ENCODE data around the gene RHOH.

The RHOH gene

DNA sequence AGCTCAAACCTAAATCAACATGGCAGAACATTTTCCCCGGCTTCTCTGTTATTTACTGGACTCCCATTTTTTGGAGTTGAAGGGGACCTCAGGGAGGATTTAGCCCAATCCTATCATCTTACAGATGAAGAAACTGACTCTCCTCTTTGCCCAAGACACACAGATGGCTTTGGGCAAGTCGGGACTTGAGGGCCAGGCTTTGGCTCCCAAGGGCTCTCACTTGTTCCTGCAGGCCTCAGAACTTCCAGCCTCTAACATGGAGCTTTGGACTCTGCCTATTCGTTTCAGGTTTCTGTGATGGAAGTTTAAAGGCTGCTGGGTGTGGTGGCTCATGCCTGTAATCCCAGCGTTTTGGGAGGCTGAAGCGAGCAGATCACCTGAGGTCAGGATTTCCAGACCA lies 59.5 kb downstream of the RHOH start:
- Histone ChIP-seq H3K27ac (ENCODE audit: low read depth, low read length, poor library complexity, severe bottlenecking) (peak overlapping the region; percentile 75), H3K36me3 (ENCODE audit: insufficient read depth, low read length) (no peaks in the 10 kb centered on the region), H3K27me3 (ENCODE audit: insufficient read depth, low read length) (no peaks in the 10 kb centered on the region), H3F3A (ENCODE audit: insufficient read depth, low read length) (peaks cover 7% of the 10 kb centered on the region; the same call in 1 of the 2 replicates), H2AFZ (ENCODE audit: low read length) (no peak overlapping the region), H3K9me3 (ENCODE audit: low read length) (no peaks in the 10 kb centered on the region), H3K79me2 (ENCODE audit: insufficient read depth, low read length) (no peaks in the 10 kb centered on the region), H4K20me1 (ENCODE audit: insufficient read depth, low read length) (no peaks in the 10 kb centered on the region), H3K9me2 (ENCODE audit: low read depth, low read length) (no peaks in the 10 kb centered on the region), H3K4me2 (ENCODE audit: low read length) (no peak overlapping the region), H3K4me3 (ENCODE audit: low read depth, low read length, poor library complexity, severe bottlenecking) (no peak overlapping the region), H3K4me1 (ENCODE audit: insufficient read depth, low read length, severe bottlenecking) (peaks cover 62% of the 10 kb centered on the region), H3K9ac (ENCODE audit: low read length) (no peak overlapping the region)
- TF ChIP-seq EZH2 (IDR thresholded peaks at IDR 0.05; ENCODE audit: borderline replicate concordance, low read length), result no peak
- TF ChIP-seq, protein P1, sequence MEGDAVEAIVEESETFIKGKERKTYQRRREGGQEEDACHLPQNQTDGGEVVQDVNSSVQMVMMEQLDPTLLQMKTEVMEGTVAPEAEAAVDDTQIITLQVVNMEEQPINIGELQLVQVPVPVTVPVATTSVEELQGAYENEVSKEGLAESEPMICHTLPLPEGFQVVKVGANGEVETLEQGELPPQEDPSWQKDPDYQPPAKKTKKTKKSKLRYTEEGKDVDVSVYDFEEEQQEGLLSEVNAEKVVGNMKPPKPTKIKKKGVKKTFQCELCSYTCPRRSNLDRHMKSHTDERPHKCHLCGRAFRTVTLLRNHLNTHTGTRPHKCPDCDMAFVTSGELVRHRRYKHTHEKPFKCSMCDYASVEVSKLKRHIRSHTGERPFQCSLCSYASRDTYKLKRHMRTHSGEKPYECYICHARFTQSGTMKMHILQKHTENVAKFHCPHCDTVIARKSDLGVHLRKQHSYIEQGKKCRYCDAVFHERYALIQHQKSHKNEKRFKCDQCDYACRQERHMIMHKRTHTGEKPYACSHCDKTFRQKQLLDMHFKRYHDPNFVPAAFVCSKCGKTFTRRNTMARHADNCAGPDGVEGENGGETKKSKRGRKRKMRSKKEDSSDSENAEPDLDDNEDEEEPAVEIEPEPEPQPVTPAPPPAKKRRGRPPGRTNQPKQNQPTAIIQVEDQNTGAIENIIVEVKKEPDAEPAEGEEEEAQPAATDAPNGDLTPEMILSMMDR (IDR thresholded peaks at IDR 0.05; ENCODE audit: low read length), result no peak

DNA sequence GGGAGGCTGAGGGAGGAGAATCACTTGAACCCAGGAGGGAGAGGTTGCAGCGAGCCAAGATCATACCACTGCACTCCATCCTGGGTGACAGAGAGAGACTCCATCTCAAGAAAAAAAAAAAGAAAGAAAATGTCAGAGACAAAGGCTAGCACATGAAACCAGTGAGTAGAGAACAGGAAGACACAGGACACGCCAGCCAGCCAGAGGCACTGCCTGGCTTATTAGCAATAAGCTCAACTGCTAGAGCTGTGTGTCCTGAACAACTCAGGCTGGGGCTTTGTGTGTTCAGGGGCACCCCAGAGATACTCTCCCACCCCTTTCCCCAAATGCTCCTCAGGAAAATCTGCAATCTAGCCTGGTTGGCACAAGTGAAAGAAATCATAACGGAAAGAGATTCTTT lies 60.0 kb downstream of the RHOH start:
- H3K9ac ChIP-seq (ENCODE audit: low read length), result peak overlapping the region; percentile 18; the same call in 1 of the 2 replicates
- peaks cover 7% of the 10 kb centered on the region; the same call in 1 of the 2 replicates for H3F3A ChIP-seq (ENCODE audit: insufficient read depth, low read length)
- peaks cover 66% of the 10 kb centered on the region for H3K4me1 ChIP-seq (ENCODE audit: insufficient read depth, low read length, severe bottlenecking)
- H3K27me3 ChIP-seq (ENCODE audit: insufficient read depth, low read length), result no peaks in the 10 kb centered on the region
- no peak overlapping the region for H3K4me2 ChIP-seq (ENCODE audit: low read length)
- no peaks in the 10 kb centered on the region for H3K79me2 ChIP-seq (ENCODE audit: insufficient read depth, low read length)
- TF ChIP-seq, protein P1 (IDR thresholded peaks at IDR 0.05; ENCODE audit: low read length), result no peak
- no peak for TF ChIP-seq EZH2 (IDR thresholded peaks at IDR 0.05; ENCODE audit: borderline replicate concordance, low read length)
- H3K9me2 ChIP-seq (ENCODE audit: low read depth, low read length), result no peaks in the 10 kb centered on the region
- H3K4me3 ChIP-seq (ENCODE audit: low read depth, low read length, poor library complexity, severe bottlenecking), result no peak overlapping the region
- H2AFZ ChIP-seq (ENCODE audit: low read length), result no peak overlapping the region
- no peaks in the 10 kb centered on the region for H3K9me3 ChIP-seq (ENCODE audit: low read length)
- peak overlapping the region; percentile 75 for H3K27ac ChIP-seq (ENCODE audit: low read depth, low read length, poor library complexity, severe bottlenecking)
- H3K36me3 ChIP-seq (ENCODE audit: insufficient read depth, low read length), result no peaks in the 10 kb centered on the region
- no peaks in the 10 kb centered on the region for H4K20me1 ChIP-seq (ENCODE audit: insufficient read depth, low read length)

DNA sequence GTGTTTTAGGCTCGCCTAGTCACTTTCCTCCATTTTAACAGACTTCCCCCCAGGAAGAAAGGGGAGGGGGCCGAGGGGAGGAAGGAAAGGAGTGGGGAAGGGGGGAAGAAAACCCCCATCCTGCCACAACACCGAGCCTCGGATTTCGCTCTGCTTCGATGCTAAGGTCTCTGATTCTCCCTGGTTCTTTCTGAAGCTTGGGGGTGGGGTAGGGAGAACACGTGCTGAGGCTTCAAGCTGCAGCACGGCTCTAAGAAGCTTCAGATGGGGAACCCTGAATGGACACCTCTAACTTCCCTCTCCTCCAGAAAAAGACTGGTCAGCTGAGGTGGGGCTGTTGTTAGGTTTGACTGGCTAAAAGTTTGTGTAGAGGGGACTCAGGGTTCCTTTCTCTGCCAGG lies 61.8 kb downstream of the RHOH start:
- peak overlapping the region; percentile 24; the same call in 1 of the 2 replicates for H3K4me2 ChIP-seq (ENCODE audit: low read length)
- TF ChIP-seq, protein P1 (IDR thresholded peaks at IDR 0.05; ENCODE audit: low read length), result no peak
- TF ChIP-seq EZH2 (IDR thresholded peaks at IDR 0.05; ENCODE audit: borderline replicate concordance, low read length), result no peak
- H2AFZ ChIP-seq (ENCODE audit: low read length), result peak overlapping the region; percentile 89; the same call in 1 of the 2 replicates
- H3K9ac ChIP-seq (ENCODE audit: low read length), result peak overlapping the region; percentile 25
- peaks cover 2% of the 10 kb centered on the region; the same call in 1 of the 2 replicates for H3F3A ChIP-seq (ENCODE audit: insufficient read depth, low read length)
- H3K27ac ChIP-seq (ENCODE audit: low read depth, low read length, poor library complexity, severe bottlenecking), result peak overlapping the region; percentile 66
- H4K20me1 ChIP-seq (ENCODE audit: insufficient read depth, low read length), result no peaks in the 10 kb centered on the region
- H3K79me2 ChIP-seq (ENCODE audit: insufficient read depth, low read length), result no peaks in the 10 kb centered on the region
- no peaks in the 10 kb centered on the region for H3K9me2 ChIP-seq (ENCODE audit: low read depth, low read length)
- no peak overlapping the region for H3K4me3 ChIP-seq (ENCODE audit: low read depth, low read length, poor library complexity, severe bottlenecking)
- no peaks in the 10 kb centered on the region for H3K36me3 ChIP-seq (ENCODE audit: insufficient read depth, low read length)
- peaks cover 65% of the 10 kb centered on the region for H3K4me1 ChIP-seq (ENCODE audit: insufficient read depth, low read length, severe bottlenecking)
- H3K9me3 ChIP-seq (ENCODE audit: low read length), result no peaks in the 10 kb centered on the region
- H3K27me3 ChIP-seq (ENCODE audit: insufficient read depth, low read length), result no peaks in the 10 kb centered on the region
